Neural cell (in vitro differentiated cells): ENCODE results near the gene SLC36A1. TPM values are rescaled to one million over a fixed set of nuclear protein-coding genes. Genes with fewer than 3 reads are reported as not detected.

Experiments used
- H2AFZ ChIP-seq: fragments of 200-600, 300-800 bp; sonication (generic), shearing (Covaris generic); 2 replicates; pipeline ENCODE4 v1.6.0; 2014; ENCODE audit warnings: low read depth, mild to moderate bottlenecking, antibody characterized with exemption, low read length, moderate library complexity
- H3F3A ChIP-seq: fragments of 200-600 bp; shearing (Covaris generic); 2 replicates; pipeline ENCODE4 v1.6.1; 2016; ENCODE audit warnings: mild to moderate bottlenecking, moderate library complexity, mixed read lengths, antibody characterized with exemption, low read length; ENCODE audit not compliant: insufficient read depth, poor library complexity, severe bottlenecking
- H3K27ac ChIP-seq: fragments of 200-600, 300-800 bp; sonication (generic), shearing (Covaris generic); 2 replicates; pipeline ENCODE4 v1.5.1; 2014; ENCODE audit warnings: mild to moderate bottlenecking, low read length, moderate library complexity
- H3K27me3 ChIP-seq: fragments of 300-800, 200-600 bp; sonication (generic), shearing (Covaris generic); 2 replicates; pipeline ENCODE4 v1.6.0; 2014; ENCODE audit warnings: mild to moderate bottlenecking, low read depth, low read length, moderate library complexity; ENCODE audit not compliant: insufficient read depth
- H3K36me3 ChIP-seq: fragments of 300-800, 200-600 bp; sonication (generic), shearing (Covaris generic); 2 replicates; pipeline ENCODE4 v1.5.1; 2014; ENCODE audit warnings: mild to moderate bottlenecking, antibody characterized with exemption, low read length, moderate library complexity; ENCODE audit not compliant: insufficient read depth
- H3K4me2 ChIP-seq: fragments of 300-800, 200-600 bp; sonication (generic), shearing (Covaris generic); 2 replicates; pipeline ENCODE4 v1.6.0; 2014; ENCODE audit warnings: mild to moderate bottlenecking, low read length
- H3K4me3 ChIP-seq: fragments of 300-800, 200-600 bp; sonication (generic), shearing (Covaris generic); 2 replicates; pipeline ENCODE4 v1.5.1; 2014; ENCODE audit warnings: mild to moderate bottlenecking, low read length, moderate library complexity
- H3K79me2 ChIP-seq: fragments of 200-600 bp; shearing (Covaris generic); replicated peaks from 2 replicates; pipeline ENCODE4 v1.6.0; 2014; ENCODE audit warnings: mild to moderate bottlenecking, low read length, moderate library complexity; ENCODE audit not compliant: insufficient read depth
- H3K9ac ChIP-seq: fragments of 300-800, 200-600 bp; sonication (generic), shearing (Covaris generic); 2 replicates; pipeline ENCODE4 v1.6.1; 2016; ENCODE audit warnings: mild to moderate bottlenecking, low read length, mixed read lengths
- H3K9me2 ChIP-seq: fragments of 200-600 bp; shearing (Covaris generic); 2 replicates; pipeline ENCODE4 v1.6.1; 2016; ENCODE audit warnings: mild to moderate bottlenecking, low read length, mixed read lengths; ENCODE audit not compliant: insufficient read depth
- H3K9me3 ChIP-seq: fragments of 200-600, 300-800 bp; sonication (generic), shearing (Covaris generic); 2 replicates; pipeline ENCODE4 v1.6.1; 2016; ENCODE audit warnings: mild to moderate bottlenecking, mixed run types, low read length, moderate library complexity, mixed read lengths
- H4K20me1 ChIP-seq: fragments of 200-600 bp; shearing (Covaris generic); 2 replicates; pipeline ENCODE4 v1.6.1; 2016; ENCODE audit warnings: mild to moderate bottlenecking, mixed run types; ENCODE audit not compliant: insufficient read depth
- EP300 ChIP-seq: fragments of 450-650 bp; conservative IDR thresholded peaks from 2 replicates; pipeline ENCODE4 v1.6.1; 2014; ENCODE audit warnings: antibody characterized with exemption, mild to moderate bottlenecking, moderate library complexity; ENCODE audit not compliant: poor library complexity, severe bottlenecking
- EZH2 ChIP-seq: fragments of 200-600, 300-800 bp; shearing (Covaris generic), sonication (generic); IDR thresholded peaks from 2 replicates; pipeline ENCODE4 v1.6.1; 2014; ENCODE audit warnings: antibody characterized with exemption, low read length, borderline replicate concordance, mild to moderate bottlenecking; ENCODE audit not compliant: insufficient read depth, poor library complexity, severe bottlenecking
- MXI1 ChIP-seq: fragments of 450-650 bp; conservative IDR thresholded peaks from 2 replicates; pipeline ENCODE4 v1.6.1; 2014; ENCODE audit warnings: antibody characterized with exemption, mild to moderate bottlenecking; ENCODE audit not compliant: poor library complexity, severe bottlenecking
- POLR2AphosphoS5 ChIP-seq: IDR thresholded peaks from 2 replicates; pipeline ENCODE4 v1.6.1; 2012
- RAD21 ChIP-seq: fragments of 450-650 bp; conservative IDR thresholded peaks from 2 replicates; pipeline ENCODE4 v1.6.1; 2014; ENCODE audit warnings: antibody characterized with exemption, mild to moderate bottlenecking, moderate library complexity
- SMC3 ChIP-seq: fragments of 450-650 bp; conservative IDR thresholded peaks from 2 replicates; pipeline ENCODE4 v1.6.1; 2014; ENCODE audit warnings: antibody characterized with exemption, mild to moderate bottlenecking, moderate library complexity; ENCODE audit not compliant: poor library complexity
- TAF1 ChIP-seq: IDR thresholded peaks from 2 replicates; pipeline ENCODE4 v1.6.1; 2012; ENCODE audit warnings: low read depth
- polyA plus RNA-seq: library from polyadenylated mRNA; depleted of rRNA; stranded (reverse); fragments of >200 nt; gene quantifications from 2 replicates; pipeline ENCODE4 v1.2.3, GENCODE V29; 2014
- TF ChIP-seq, protein P1 (sequence below): IDR thresholded peaks from 2 replicates; pipeline ENCODE4 v1.6.1; 2012; ENCODE audit warnings: borderline replicate concordance
- TF ChIP-seq, protein P2 (sequence below): fragments of 450-650 bp; IDR thresholded peaks from 2 replicates; pipeline ENCODE4 v1.5.1; 2014; ENCODE audit warnings: antibody characterized with exemption, mild to moderate bottlenecking, moderate library complexity; ENCODE audit not compliant: poor library complexity, severe bottlenecking

The SLC36A1 gene
- polyA plus RNA-seq, 1 donor from 2014 or later: 5.3 TPM

DNA sequence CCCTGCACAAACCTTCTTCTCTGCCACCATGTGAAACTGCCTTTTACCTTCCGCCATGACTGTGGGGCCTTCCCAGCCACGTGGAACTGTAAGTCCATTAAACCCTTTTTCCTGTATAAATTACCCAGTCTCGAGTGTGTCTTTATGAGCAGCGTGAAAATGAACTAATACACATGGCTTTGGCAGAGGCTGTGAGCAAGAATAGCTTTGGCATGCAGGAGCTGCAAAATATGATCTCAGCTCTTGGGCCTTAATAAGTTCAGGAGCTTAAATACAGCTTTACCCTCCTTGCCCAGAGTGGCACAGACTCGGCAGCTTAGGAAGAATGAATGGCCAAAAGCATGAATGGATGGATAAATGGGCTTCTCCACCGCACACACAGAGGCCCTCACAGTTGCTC lies 15.7 kb upstream of the SLC36A1 start (continued):
- no peak for TF ChIP-seq EZH2
- no peak for TF ChIP-seq POLR2AphosphoS5

DNA sequence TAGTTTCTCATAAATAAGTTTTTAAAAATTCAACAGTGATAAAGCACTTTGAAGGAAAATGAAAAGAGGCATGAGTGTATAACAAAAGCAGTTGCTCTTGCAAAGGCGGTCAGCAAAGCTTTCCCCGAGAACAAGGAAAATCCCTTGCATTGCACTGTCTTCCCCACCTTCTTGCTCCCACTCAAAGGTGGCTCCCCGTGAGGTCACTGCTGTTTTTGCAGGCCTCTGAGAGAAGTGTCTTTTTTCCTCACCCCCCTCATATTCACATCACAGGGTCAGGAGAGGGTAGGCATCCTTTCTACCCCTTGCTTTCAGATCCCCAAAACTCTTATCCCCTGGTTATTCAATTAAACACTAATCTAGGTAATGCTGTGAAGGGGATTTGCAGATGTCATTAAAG lies 15.2 kb upstream of the SLC36A1 start:
- Histone ChIP-seq H3K9ac (no peak overlapping the region), H3K79me2 (no peaks in the 10 kb centered on the region), H3K4me3 (no peak overlapping the region), H3F3A (no peaks in the 10 kb centered on the region), H2AFZ (no peak overlapping the region), H3K36me3 (no peaks in the 10 kb centered on the region), H4K20me1 (no peaks in the 10 kb centered on the region), H3K9me2 (no peaks in the 10 kb centered on the region), H3K27me3 (no peaks in the 10 kb centered on the region), H3K9me3 (peaks cover 6% of the 10 kb centered on the region), H3K4me2 (no peak overlapping the region), H3K27ac (no peak overlapping the region)
- TF ChIP-seq, protein P1, sequence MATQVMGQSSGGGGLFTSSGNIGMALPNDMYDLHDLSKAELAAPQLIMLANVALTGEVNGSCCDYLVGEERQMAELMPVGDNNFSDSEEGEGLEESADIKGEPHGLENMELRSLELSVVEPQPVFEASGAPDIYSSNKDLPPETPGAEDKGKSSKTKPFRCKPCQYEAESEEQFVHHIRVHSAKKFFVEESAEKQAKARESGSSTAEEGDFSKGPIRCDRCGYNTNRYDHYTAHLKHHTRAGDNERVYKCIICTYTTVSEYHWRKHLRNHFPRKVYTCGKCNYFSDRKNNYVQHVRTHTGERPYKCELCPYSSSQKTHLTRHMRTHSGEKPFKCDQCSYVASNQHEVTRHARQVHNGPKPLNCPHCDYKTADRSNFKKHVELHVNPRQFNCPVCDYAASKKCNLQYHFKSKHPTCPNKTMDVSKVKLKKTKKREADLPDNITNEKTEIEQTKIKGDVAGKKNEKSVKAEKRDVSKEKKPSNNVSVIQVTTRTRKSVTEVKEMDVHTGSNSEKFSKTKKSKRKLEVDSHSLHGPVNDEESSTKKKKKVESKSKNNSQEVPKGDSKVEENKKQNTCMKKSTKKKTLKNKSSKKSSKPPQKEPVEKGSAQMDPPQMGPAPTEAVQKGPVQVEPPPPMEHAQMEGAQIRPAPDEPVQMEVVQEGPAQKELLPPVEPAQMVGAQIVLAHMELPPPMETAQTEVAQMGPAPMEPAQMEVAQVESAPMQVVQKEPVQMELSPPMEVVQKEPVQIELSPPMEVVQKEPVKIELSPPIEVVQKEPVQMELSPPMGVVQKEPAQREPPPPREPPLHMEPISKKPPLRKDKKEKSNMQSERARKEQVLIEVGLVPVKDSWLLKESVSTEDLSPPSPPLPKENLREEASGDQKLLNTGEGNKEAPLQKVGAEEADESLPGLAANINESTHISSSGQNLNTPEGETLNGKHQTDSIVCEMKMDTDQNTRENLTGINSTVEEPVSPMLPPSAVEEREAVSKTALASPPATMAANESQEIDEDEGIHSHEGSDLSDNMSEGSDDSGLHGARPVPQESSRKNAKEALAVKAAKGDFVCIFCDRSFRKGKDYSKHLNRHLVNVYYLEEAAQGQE: no peak
- no peak for TF ChIP-seq RAD21
- no peak for TF ChIP-seq MXI1
- TF ChIP-seq POLR2AphosphoS5: no peak
- TF ChIP-seq TAF1: no peak
- no peak for TF ChIP-seq EP300
- TF ChIP-seq SMC3: no peak
- TF ChIP-seq, protein P2, sequence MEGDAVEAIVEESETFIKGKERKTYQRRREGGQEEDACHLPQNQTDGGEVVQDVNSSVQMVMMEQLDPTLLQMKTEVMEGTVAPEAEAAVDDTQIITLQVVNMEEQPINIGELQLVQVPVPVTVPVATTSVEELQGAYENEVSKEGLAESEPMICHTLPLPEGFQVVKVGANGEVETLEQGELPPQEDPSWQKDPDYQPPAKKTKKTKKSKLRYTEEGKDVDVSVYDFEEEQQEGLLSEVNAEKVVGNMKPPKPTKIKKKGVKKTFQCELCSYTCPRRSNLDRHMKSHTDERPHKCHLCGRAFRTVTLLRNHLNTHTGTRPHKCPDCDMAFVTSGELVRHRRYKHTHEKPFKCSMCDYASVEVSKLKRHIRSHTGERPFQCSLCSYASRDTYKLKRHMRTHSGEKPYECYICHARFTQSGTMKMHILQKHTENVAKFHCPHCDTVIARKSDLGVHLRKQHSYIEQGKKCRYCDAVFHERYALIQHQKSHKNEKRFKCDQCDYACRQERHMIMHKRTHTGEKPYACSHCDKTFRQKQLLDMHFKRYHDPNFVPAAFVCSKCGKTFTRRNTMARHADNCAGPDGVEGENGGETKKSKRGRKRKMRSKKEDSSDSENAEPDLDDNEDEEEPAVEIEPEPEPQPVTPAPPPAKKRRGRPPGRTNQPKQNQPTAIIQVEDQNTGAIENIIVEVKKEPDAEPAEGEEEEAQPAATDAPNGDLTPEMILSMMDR: no peak
- TF ChIP-seq EZH2: no peak

DNA sequence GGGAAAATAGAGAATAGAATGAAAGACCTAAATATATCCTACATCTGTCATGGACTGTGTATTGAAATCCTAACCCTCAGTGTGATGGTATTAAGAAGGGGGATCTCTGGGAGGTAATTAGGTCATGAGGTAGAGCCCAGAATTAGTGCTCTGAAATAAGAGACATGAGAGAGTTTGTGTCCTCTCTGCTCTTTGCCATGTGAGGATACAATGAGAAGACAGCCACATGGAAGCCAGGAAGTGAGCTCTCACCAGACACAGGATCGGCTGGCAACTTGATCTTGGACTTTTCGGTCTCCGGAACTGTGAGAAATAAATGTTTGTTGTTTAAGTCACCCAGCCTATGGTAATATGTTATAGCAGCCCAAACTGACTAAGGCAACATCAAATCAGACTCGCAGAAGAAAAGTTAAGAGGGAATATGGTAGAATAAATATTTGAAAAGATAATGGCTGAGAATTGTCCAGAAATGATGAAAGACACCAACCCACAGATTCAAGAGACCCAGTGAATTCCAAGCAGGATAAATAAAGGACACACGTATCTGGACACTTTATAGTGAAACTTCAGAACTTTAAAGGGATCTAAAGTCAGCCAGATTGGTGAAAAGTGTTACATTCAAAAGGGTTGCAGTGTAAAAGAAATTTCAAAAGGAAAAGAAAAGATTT lies 12.7 kb upstream of the SLC36A1 start:
- Histone ChIP-seq H3K9me3 (peaks cover 6% of the 10 kb centered on the region), H4K20me1 (no peaks in the 10 kb centered on the region), H2AFZ (no peak overlapping the region), H3K27me3 (no peaks in the 10 kb centered on the region), H3K36me3 (no peaks in the 10 kb centered on the region), H3K9me2 (no peaks in the 10 kb centered on the region), H3K4me2 (no peak overlapping the region), H3K79me2 (no peaks in the 10 kb centered on the region), H3K4me3 (no peak overlapping the region), H3K27ac (no peak overlapping the region), H3F3A (no peaks in the 10 kb centered on the region), H3K9ac (no peak overlapping the region)
- TF ChIP-seq MXI1: no peak
- no peak for TF ChIP-seq SMC3
- no peak for TF ChIP-seq RAD21
- TF ChIP-seq, protein P2: no peak
- no peak for TF ChIP-seq EZH2
- TF ChIP-seq, protein P1: no peak
- no peak for TF ChIP-seq TAF1
- no peak for TF ChIP-seq EP300
- no peak for TF ChIP-seq POLR2AphosphoS5
